ENCODE measurements around the gene INSYN2B.

DNA sequence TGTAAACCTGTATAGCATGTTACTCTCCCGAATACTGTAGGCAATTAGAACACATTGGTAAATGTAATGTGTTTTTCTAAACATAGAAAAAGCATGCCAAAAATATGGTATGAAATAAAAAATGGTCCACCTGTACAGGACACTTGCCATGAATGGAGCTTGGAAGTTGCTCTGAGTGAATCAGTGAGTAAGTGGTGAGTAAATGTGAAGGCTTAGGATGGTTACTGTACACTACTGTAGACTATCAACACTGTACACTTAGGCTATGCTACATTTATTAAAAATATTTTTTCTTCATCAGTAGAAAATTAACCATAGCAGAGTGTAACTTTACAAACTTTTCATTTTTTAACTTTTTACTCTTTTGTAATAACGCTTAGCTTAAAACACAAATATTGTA, 41.9 kb downstream of the INSYN2B start:
- TF ChIP-seq, protein P1, sequence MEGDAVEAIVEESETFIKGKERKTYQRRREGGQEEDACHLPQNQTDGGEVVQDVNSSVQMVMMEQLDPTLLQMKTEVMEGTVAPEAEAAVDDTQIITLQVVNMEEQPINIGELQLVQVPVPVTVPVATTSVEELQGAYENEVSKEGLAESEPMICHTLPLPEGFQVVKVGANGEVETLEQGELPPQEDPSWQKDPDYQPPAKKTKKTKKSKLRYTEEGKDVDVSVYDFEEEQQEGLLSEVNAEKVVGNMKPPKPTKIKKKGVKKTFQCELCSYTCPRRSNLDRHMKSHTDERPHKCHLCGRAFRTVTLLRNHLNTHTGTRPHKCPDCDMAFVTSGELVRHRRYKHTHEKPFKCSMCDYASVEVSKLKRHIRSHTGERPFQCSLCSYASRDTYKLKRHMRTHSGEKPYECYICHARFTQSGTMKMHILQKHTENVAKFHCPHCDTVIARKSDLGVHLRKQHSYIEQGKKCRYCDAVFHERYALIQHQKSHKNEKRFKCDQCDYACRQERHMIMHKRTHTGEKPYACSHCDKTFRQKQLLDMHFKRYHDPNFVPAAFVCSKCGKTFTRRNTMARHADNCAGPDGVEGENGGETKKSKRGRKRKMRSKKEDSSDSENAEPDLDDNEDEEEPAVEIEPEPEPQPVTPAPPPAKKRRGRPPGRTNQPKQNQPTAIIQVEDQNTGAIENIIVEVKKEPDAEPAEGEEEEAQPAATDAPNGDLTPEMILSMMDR (IDR thresholded peaks at IDR 0.05): no peak
- TF ChIP-seq POLR2A (IDR thresholded peaks at IDR 0.05): no peak

Measured in adrenal gland (tissue), 5 donors.